ENCODE results near the gene NBL1. TPM values are rescaled to one million over a fixed set of nuclear protein-coding genes. Genes with fewer than 3 reads are reported as not detected.

Gene NBL1
- total RNA-seq, result 10 to 100 TPM; 12.2 to 15.2 TPM

- peak within 1 kb of the TSS; percentile 96 for H3K4me3 Mint-ChIP-seq
Measured at GRCh38 chr1:19643602-19644394, at the start of gene NBL1. NBL1 (plus strand) TSS chr1:19644311; CDS start chr1:19655031, 10,720 bp downstream.

GRCh38 chr1:19596065-19596713, 47.9 kb upstream of the NBL1 start:
- Mint-ChIP-seq H3K27me3 (ENCODE audit: low read depth) (no peaks in the 10 kb centered on the region), H3K27ac (peak overlapping the region; percentile 97), H3K36me3 (ENCODE audit: low read depth) (peaks cover 18% of the 10 kb centered on the region), H3K4me1 (ENCODE audit: low read depth) (peaks cover 36% of the 10 kb centered on the region), H3K9me3 (no peaks in the 10 kb centered on the region), H3K4me3 (peak overlapping the region; percentile 94)
- intact Hi-C loops (cut with micrococcal nuclease), result loop anchor here (1.0 to 5.0 kb wide), 10 partner anchors 10 to 644 kb away; partner anchors contain the start of genes AKR7A2, CAPZB, EMC1 and MRTO4
- DNase-seq, result no peak
- CTCF ChIA-PET, result interaction anchor here (0.9 to 1.3 kb wide), 3 partner anchors 14 to 148 kb away, joined by 3 to 4 read pairs (median 4); no protein-coding TSS in a partner anchor

More at GRCh38 chr1:19643602-19644394, at the start of gene NBL1:
- Mint-ChIP-seq H3K4me1 (ENCODE audit: low read depth) (peaks cover 29% of the 10 kb centered on the region), H3K27me3 (ENCODE audit: low read depth) (peaks cover 12% of the 10 kb centered on the region), H3K36me3 (ENCODE audit: low read depth) (peaks cover 1% of the 10 kb centered on the region), H3K9me3 (no peaks in the 10 kb centered on the region), H3K27ac (peak within 1 kb of the TSS; percentile 63)
- intact Hi-C loops (cut with micrococcal nuclease), result loop anchor here (2.0 kb wide), 1 partner anchor 47 kb away; a partner anchor contains a TSS
- DNase-seq, result peak; percentile 71
- CTCF ChIA-PET, result interaction anchor here (0.8 to 1.5 kb wide), 3 partner anchors 10 to 19 kb away, joined by 3 to 4 read pairs (median 4); no protein-coding TSS in a partner anchor

- Mint-ChIP-seq H3K36me3 (ENCODE audit: low read depth) (peaks cover 21% of the 10 kb centered on the region), H3K9me3 (no peaks in the 10 kb centered on the region), H3K27ac (peak overlapping the region; percentile 97), H3K4me3 (peak overlapping the region; percentile 94), H3K4me1 (ENCODE audit: low read depth) (peaks cover 39% of the 10 kb centered on the region), H3K27me3 (ENCODE audit: low read depth) (no peaks in the 10 kb centered on the region)
- DNase-seq, result peak; percentile 99
- intact Hi-C loops (cut with micrococcal nuclease), result loop anchor here (1.0 to 5.0 kb wide), 11 partner anchors 9 to 645 kb away; partner anchors contain the start of genes AKR7A2, CAPZB, EMC1 and MRTO4
- CTCF ChIA-PET, result interaction anchor here (0.8 to 1.5 kb wide), 5 partner anchors 9 to 670 kb away, joined by 3 to 8 read pairs (median 4); no protein-coding TSS in a partner anchor
Measured at GRCh38 chr1:19596714-19597495, 47.2 kb upstream of the NBL1 start.

- H3K9me3 Mint-ChIP-seq, result no peaks in the 10 kb centered on the region
- CTCF ChIA-PET, result interaction anchor here (0.8 to 1.5 kb wide), 5 partner anchors 8 to 671 kb away, joined by 3 to 8 read pairs (median 4); no protein-coding TSS in a partner anchor
- peak overlapping the region; percentile 97 for H3K27ac Mint-ChIP-seq
- intact Hi-C loops (cut with micrococcal nuclease), result loop anchor here (1.0 to 5.0 kb wide), 5 partner anchors 45 to 645 kb away; partner anchors contain the start of genes EMC1 and MRTO4
- H3K27me3 Mint-ChIP-seq (ENCODE audit: low read depth), result no peaks in the 10 kb centered on the region
- DNase-seq, result peak; percentile 69
- H3K4me3 Mint-ChIP-seq, result peak overlapping the region; percentile 94
- peaks cover 46% of the 10 kb centered on the region for H3K4me1 Mint-ChIP-seq (ENCODE audit: low read depth)
- H3K36me3 Mint-ChIP-seq (ENCODE audit: low read depth), result peaks cover 24% of the 10 kb centered on the region
Measured at GRCh38 chr1:19597496-19598309, 46.4 kb upstream of the NBL1 start.

- H3K27ac Mint-ChIP-seq, result peak overlapping the region; percentile 94
- intact Hi-C loops (cut with micrococcal nuclease), result loop anchor here (5.0 kb wide), 2 partner anchors 348 to 648 kb away; partner anchors contain the start of genes EMC1 and MRTO4
- no peaks in the 10 kb centered on the region for H3K27me3 Mint-ChIP-seq (ENCODE audit: low read depth)
- CTCF ChIA-PET, result no interaction called here
- H3K36me3 Mint-ChIP-seq (ENCODE audit: low read depth), result peaks cover 28% of the 10 kb centered on the region
- peak overlapping the region; percentile 65 for H3K4me3 Mint-ChIP-seq
- DNase-seq, result no peak
- peaks cover 64% of the 10 kb centered on the region for H3K4me1 Mint-ChIP-seq (ENCODE audit: low read depth)
- no peaks in the 10 kb centered on the region for H3K9me3 Mint-ChIP-seq
Measured at GRCh38 chr1:19599810-19600209, 44.3 kb upstream of the NBL1 start.

- DNase-seq, result no peak
- no peaks in the 10 kb centered on the region for H3K9me3 Mint-ChIP-seq
- H3K27me3 Mint-ChIP-seq (ENCODE audit: low read depth), result no peaks in the 10 kb centered on the region
- peaks cover 84% of the 10 kb centered on the region for H3K4me1 Mint-ChIP-seq (ENCODE audit: low read depth)
- peaks cover 26% of the 10 kb centered on the region for H3K36me3 Mint-ChIP-seq (ENCODE audit: low read depth)
- peak overlapping the region; percentile 38 for H3K27ac Mint-ChIP-seq
- intact Hi-C loops (cut with micrococcal nuclease), result no loop called here
- H3K4me3 Mint-ChIP-seq, result no peak overlapping the region
- CTCF ChIA-PET, result no interaction called here
Measured at GRCh38 chr1:19602486-19602885, 41.6 kb upstream of the NBL1 start.

- H3K36me3 Mint-ChIP-seq (ENCODE audit: low read depth), result peaks cover 21% of the 10 kb centered on the region
- H3K9me3 Mint-ChIP-seq, result no peaks in the 10 kb centered on the region
- CTCF ChIA-PET, result interaction anchor here (0.6 to 1.5 kb wide), 4 partner anchors 9 to 49 kb away, joined by 3 to 4 read pairs (median 3); a partner anchor contains a TSS
- H3K4me1 Mint-ChIP-seq (ENCODE audit: low read depth), result peaks cover 67% of the 10 kb centered on the region
- no peak overlapping the region for H3K4me3 Mint-ChIP-seq
- peak overlapping the region; percentile 74 for H3K27ac Mint-ChIP-seq
- peak; percentile 45 for DNase-seq
- intact Hi-C loops (cut with micrococcal nuclease), result loop anchor here (1.0 kb wide), 1 partner anchor 10 kb away; a partner anchor contains a TSS
- H3K27me3 Mint-ChIP-seq (ENCODE audit: low read depth), result no peaks in the 10 kb centered on the region
Measured at GRCh38 chr1:19605967-19606366, 38.1 kb upstream of the NBL1 start.

GRCh38 chr1:19606817-19607642, 37.1 kb upstream of the NBL1 start:
- peaks cover 62% of the 10 kb centered on the region for H3K4me1 Mint-ChIP-seq (ENCODE audit: low read depth)
- intact Hi-C loops (cut with micrococcal nuclease), result loop anchor here (1.0 kb wide), 1 partner anchor 11 kb away; a partner anchor contains a TSS
- CTCF ChIA-PET, result interaction anchor here (0.6 to 1.3 kb wide), 2 partner anchors 10 to 86 kb away, joined by 3 to 4 read pairs; a partner anchor contains a TSS
- DNase-seq, result peak; percentile 72
- H3K27me3 Mint-ChIP-seq (ENCODE audit: low read depth), result no peaks in the 10 kb centered on the region
- peaks cover 18% of the 10 kb centered on the region for H3K36me3 Mint-ChIP-seq (ENCODE audit: low read depth)
- no peak overlapping the region for H3K4me3 Mint-ChIP-seq
- H3K9me3 Mint-ChIP-seq, result no peaks in the 10 kb centered on the region
- H3K27ac Mint-ChIP-seq, result peak overlapping the region; percentile 74

GRCh38 chr1:19608232-19608631, 35.9 kb upstream of the NBL1 start:
- Mint-ChIP-seq H3K4me3 (no peak overlapping the region), H3K4me1 (ENCODE audit: low read depth) (peaks cover 57% of the 10 kb centered on the region), H3K27me3 (ENCODE audit: low read depth) (no peaks in the 10 kb centered on the region), H3K27ac (no peak overlapping the region), H3K9me3 (no peaks in the 10 kb centered on the region), H3K36me3 (ENCODE audit: low read depth) (peaks cover 14% of the 10 kb centered on the region)
- intact Hi-C loops (cut with micrococcal nuclease), result no loop called here
- DNase-seq, result no peak
- CTCF ChIA-PET, result interaction anchor here (0.6 kb wide), 1 partner anchor 131 kb away, joined by 3 read pairs; no protein-coding TSS in a partner anchor

- Mint-ChIP-seq H3K4me3 (no peak overlapping the region), H3K9me3 (no peaks in the 10 kb centered on the region), H3K36me3 (ENCODE audit: low read depth) (peaks cover 21% of the 10 kb centered on the region), H3K27ac (no peak overlapping the region), H3K27me3 (ENCODE audit: low read depth) (no peaks in the 10 kb centered on the region), H3K4me1 (ENCODE audit: low read depth) (peaks cover 42% of the 10 kb centered on the region)
- CTCF ChIA-PET, result interaction anchor here (1.9 kb wide), 1 partner anchor 28 kb away, joined by 6 read pairs; no protein-coding TSS in a partner anchor
- DNase-seq, result no peak
- intact Hi-C loops (cut with micrococcal nuclease), result no loop called here
Measured at GRCh38 chr1:19610282-19610981, 33.7 kb upstream of the NBL1 start.

All from activated naive CD4-positive, alpha-beta T cell treated with anti-CD3 and anti-CD28 coated beads for 36 hours (primary cell).